Activated T-cell treated with anti-CD3 and anti-CD28 coated beads, Interleukin-2, amount 50 U/mL, for 72 hours (primary cell): ENCODE results near the gene TMEM135. TPM values are rescaled to one million over a fixed set of nuclear protein-coding genes. Genes with fewer than 3 reads are reported as not detected.

Experiments
- ATAC-seq, 2 donors: fragments of 150-1000 bp; cut with Tn5 transposase; replicated peaks in 1 of 2; 2 replicates each; pipeline ENCODE4 v1.10.0; 2021; ENCODE audit warnings: moderate library complexity in 2 of 2, mild to moderate bottlenecking in 1 of 2
- DNase-seq, 2 donors: peaks; one replicate each; pipeline ENCODE4 v3.0.0; 2021 to 2022; ENCODE audit warnings: mixed read lengths in 1 of 2
- H3K27ac Mint-ChIP-seq: one replicate; pipeline ENCODE4 v1.8.0; 2022; ENCODE audit warnings: mild to moderate bottlenecking, moderate library complexity, mixed read lengths
- H3K27me3 Mint-ChIP-seq: one replicate; pipeline ENCODE4 v1.8.0; 2022; ENCODE audit warnings: low read depth, mixed read lengths
- H3K36me3 Mint-ChIP-seq, 2 donors: one replicate each; pipeline ENCODE4 v1.8.0; 2022; ENCODE audit warnings: mixed read lengths in 2 of 2, mild to moderate bottlenecking in 1 of 2; ENCODE audit not compliant: insufficient read depth in 2 of 2
- H3K4me1 Mint-ChIP-seq: one replicate; pipeline ENCODE4 v1.8.0; 2022; ENCODE audit warnings: low read depth, mixed read lengths
- H3K4me3 Mint-ChIP-seq, 2 donors: one replicate each; pipeline ENCODE4 v1.8.0; 2022; ENCODE audit warnings: mild to moderate bottlenecking in 2 of 2, mixed read lengths in 2 of 2, moderate library complexity in 2 of 2
- H3K9me3 Mint-ChIP-seq, 2 donors: one replicate each; pipeline ENCODE4 v1.8.0; 2022; ENCODE audit warnings: mixed read lengths in 2 of 2
- total RNA-seq, 2 donors: library from RNA; stranded (reverse); gene quantifications; one replicate each; pipeline ENCODE4 v1.2.3, GENCODE V29; 2022

Gene TMEM135
- total RNA-seq, 2 donors from 2014 or later = 30.8 to 32.7 TPM

GRCh38 chr11:87212891-87213290 lies 175.2 kb downstream of the TMEM135 start:
- no peak overlapping the region for H3K4me3 Mint-ChIP-seq
- peaks cover 3 to 7% of the 10 kb centered on the region in 2 donors for H3K9me3 Mint-ChIP-seq
- H3K27me3 Mint-ChIP-seq = no peaks in the 10 kb centered on the region
- ATAC-seq (no peak), DNase-seq (no peak)
- H3K27ac Mint-ChIP-seq = no peak overlapping the region
- H3K36me3 Mint-ChIP-seq = peaks cover 4 to 5% of the 10 kb centered on the region in 2 donors
- H3K4me1 Mint-ChIP-seq = peaks cover 14% of the 10 kb centered on the region

GRCh38 chr11:87213444-87213843 lies 175.7 kb downstream of the TMEM135 start:
- no peak for DNase-seq
- Mint-ChIP-seq H3K4me3 (peak overlapping the region in 1 of 2 donors; percentile 51), H3K9me3 (peaks cover 3 to 7% of the 10 kb centered on the region in 2 donors), H3K36me3 (peaks cover 0 to 3% of the 10 kb centered on the region in 2 donors), H3K27ac (peak overlapping the region; percentile 78), H3K4me1 (peaks cover 16% of the 10 kb centered on the region), H3K27me3 (no peaks in the 10 kb centered on the region)
- peak; percentile 34 to 64 for ATAC-seq

- ATAC-seq (no peak), DNase-seq (no peak)
- Mint-ChIP-seq H3K27ac (no peak overlapping the region), H3K27me3 (no peaks in the 10 kb centered on the region), H3K9me3 (peaks cover 0 to 3% of the 10 kb centered on the region in 2 donors), H3K4me3 (no peak overlapping the region), H3K36me3 (peaks cover 0 to 3% of the 10 kb centered on the region in 2 donors), H3K4me1 (peaks cover 22% of the 10 kb centered on the region)
These were observed 177.5 kb downstream of the TMEM135 start for GRCh38 chr11:87215236-87215635.

- Mint-ChIP-seq H3K4me1 (peaks cover 8% of the 10 kb centered on the region), H3K4me3 (no peak overlapping the region), H3K36me3 (peaks cover 0 to 3% of the 10 kb centered on the region in 2 donors), H3K9me3 (peaks cover 0 to 3% of the 10 kb centered on the region in 2 donors), H3K27ac (no peak overlapping the region), H3K27me3 (no peaks in the 10 kb centered on the region)
- ATAC-seq = peak in 1 of 2 donors; percentile 50
- no peak for DNase-seq
These were observed 181.5 kb downstream of the TMEM135 start for GRCh38 chr11:87219266-87219665.

GRCh38 chr11:87223816-87224215 lies 186.1 kb downstream of the TMEM135 start:
- no peak overlapping the region for H3K4me3 Mint-ChIP-seq
- no peak overlapping the region for H3K27ac Mint-ChIP-seq
- H3K36me3 Mint-ChIP-seq = no peaks in the 10 kb centered on the region
- DNase-seq (no peak), ATAC-seq (no peak)
- H3K9me3 Mint-ChIP-seq = no peaks in the 10 kb centered on the region
- H3K4me1 Mint-ChIP-seq = peaks cover 5% of the 10 kb centered on the region
- H3K27me3 Mint-ChIP-seq = no peaks in the 10 kb centered on the region

- Mint-ChIP-seq H3K4me3 (no peak overlapping the region), H3K27ac (no peak overlapping the region), H3K4me1 (peaks cover under 1% of the 10 kb centered on the region), H3K36me3 (no peaks in the 10 kb centered on the region), H3K9me3 (no peaks in the 10 kb centered on the region), H3K27me3 (no peaks in the 10 kb centered on the region)
- DNase-seq (no peak), ATAC-seq (no peak)
These were observed 186.8 kb downstream of the TMEM135 start for GRCh38 chr11:87224486-87224885.

GRCh38 chr11:87228820-87229219 lies 191.1 kb downstream of the TMEM135 start:
- peaks cover 8 to 13% of the 10 kb centered on the region in 2 donors for H3K36me3 Mint-ChIP-seq
- H3K4me3 Mint-ChIP-seq = no peak overlapping the region
- no peak overlapping the region for H3K27ac Mint-ChIP-seq
- H3K27me3 Mint-ChIP-seq = no peaks in the 10 kb centered on the region
- ATAC-seq (no peak), DNase-seq (no peak)
- H3K9me3 Mint-ChIP-seq = peaks cover 8 to 10% of the 10 kb centered on the region in 2 donors
- H3K4me1 Mint-ChIP-seq = no peaks in the 10 kb centered on the region

- no peak for ATAC-seq
- H3K4me3 Mint-ChIP-seq = no peak overlapping the region
- H3K36me3 Mint-ChIP-seq = peaks cover 8 to 13% of the 10 kb centered on the region in 2 donors
- H3K27me3 Mint-ChIP-seq = no peaks in the 10 kb centered on the region
- no peak for DNase-seq
- peaks cover 8 to 10% of the 10 kb centered on the region in 2 donors for H3K9me3 Mint-ChIP-seq
- H3K4me1 Mint-ChIP-seq = no peaks in the 10 kb centered on the region
- H3K27ac Mint-ChIP-seq = no peak overlapping the region
These were observed 193.3 kb downstream of the TMEM135 start for GRCh38 chr11:87230995-87231394.

- no peaks in the 10 kb centered on the region for H3K27me3 Mint-ChIP-seq
- H3K36me3 Mint-ChIP-seq = peaks cover 8 to 13% of the 10 kb centered on the region in 2 donors
- DNase-seq = no peak
- no peak overlapping the region for H3K27ac Mint-ChIP-seq
- no peaks in the 10 kb centered on the region for H3K4me1 Mint-ChIP-seq
- no peak for ATAC-seq
- H3K9me3 Mint-ChIP-seq = peaks cover 8 to 10% of the 10 kb centered on the region in 2 donors
- H3K4me3 Mint-ChIP-seq = no peak overlapping the region
These were observed 194.6 kb downstream of the TMEM135 start for GRCh38 chr11:87232320-87232719.

GRCh38 chr11:87235366-87235765 lies 197.6 kb downstream of the TMEM135 start:
- H3K4me3 Mint-ChIP-seq = no peak overlapping the region
- DNase-seq (no peak), ATAC-seq (no peak)
- no peaks in the 10 kb centered on the region for H3K4me1 Mint-ChIP-seq
- H3K9me3 Mint-ChIP-seq = peaks cover 8% of the 10 kb centered on the region in 2 donors
- H3K27ac Mint-ChIP-seq = no peak overlapping the region
- peaks cover 10 to 13% of the 10 kb centered on the region in 2 donors for H3K36me3 Mint-ChIP-seq
- no peaks in the 10 kb centered on the region for H3K27me3 Mint-ChIP-seq

- ATAC-seq = no peak
- Mint-ChIP-seq H3K4me1 (no peaks in the 10 kb centered on the region), H3K27ac (no peak overlapping the region), H3K4me3 (no peak overlapping the region), H3K9me3 (peaks cover 4 to 8% of the 10 kb centered on the region in 2 donors), H3K27me3 (no peaks in the 10 kb centered on the region), H3K36me3 (peaks cover 6 to 11% of the 10 kb centered on the region in 2 donors)
- DNase-seq = no peak
These were observed 198.6 kb downstream of the TMEM135 start for GRCh38 chr11:87236368-87236767.

GRCh38 chr11:87239001-87239400 lies 201.3 kb downstream of the TMEM135 start:
- H3K27me3 Mint-ChIP-seq = no peaks in the 10 kb centered on the region
- H3K27ac Mint-ChIP-seq = no peak overlapping the region
- H3K4me1 Mint-ChIP-seq = no peaks in the 10 kb centered on the region
- H3K36me3 Mint-ChIP-seq = peaks cover 0 to 2% of the 10 kb centered on the region in 2 donors
- H3K9me3 Mint-ChIP-seq = no peaks in the 10 kb centered on the region
- DNase-seq (no peak), ATAC-seq (no peak)
- H3K4me3 Mint-ChIP-seq = no peak overlapping the region

- no peak overlapping the region for H3K4me3 Mint-ChIP-seq
- no peak overlapping the region for H3K27ac Mint-ChIP-seq
- ATAC-seq = no peak
- no peaks in the 10 kb centered on the region for H3K27me3 Mint-ChIP-seq
- DNase-seq = no peak
- no peaks in the 10 kb centered on the region for H3K4me1 Mint-ChIP-seq
- peaks cover 0 to 2% of the 10 kb centered on the region in 2 donors for H3K36me3 Mint-ChIP-seq
- no peaks in the 10 kb centered on the region for H3K9me3 Mint-ChIP-seq
These were observed 201.8 kb downstream of the TMEM135 start for GRCh38 chr11:87239531-87239930.

- ATAC-seq (no peak), DNase-seq (no peak)
- no peaks in the 10 kb centered on the region for H3K27me3 Mint-ChIP-seq
- H3K4me1 Mint-ChIP-seq = peaks cover 36% of the 10 kb centered on the region
- peak overlapping the region in 1 of 2 donors; percentile 40 for H3K4me3 Mint-ChIP-seq
- peaks cover 0 to 2% of the 10 kb centered on the region in 2 donors for H3K36me3 Mint-ChIP-seq
- no peaks in the 10 kb centered on the region for H3K9me3 Mint-ChIP-seq
- peak overlapping the region; percentile 44 for H3K27ac Mint-ChIP-seq
These were observed 213.8 kb downstream of the TMEM135 start for GRCh38 chr11:87251560-87251959.
